Astrocyte of the hippocampus (primary cell): ENCODE results near the gene NUCKS1.

Experiments used
- DNase-seq: peaks from one replicate; pipeline ENCODE4 v3.0.0; 2011; ENCODE audit warnings: low read depth, low spot score

Gene NUCKS1

GRCh38 chr1:205669341-205670149 lies 80.4 kb downstream of the NUCKS1 start:
- DNase-seq = no peak

GRCh38 chr1:205668951-205669340 lies 81.0 kb downstream of the NUCKS1 start:
- no peak for DNase-seq

- DNase-seq = no peak
Measured at GRCh38 chr1:205667909-205668643, 81.9 kb downstream of the NUCKS1 start.

GRCh38 chr1:205666372-205667166 lies 83.4 kb downstream of the NUCKS1 start:
- no peak for DNase-seq

- DNase-seq = no peak
Measured at GRCh38 chr1:205665201-205666045, 84.6 kb downstream of the NUCKS1 start.

- DNase-seq = no peak
Measured at GRCh38 chr1:205664399-205665017, 85.5 kb downstream of the NUCKS1 start.

- DNase-seq = no peak
Measured at GRCh38 chr1:205663286-205663936, 86.6 kb downstream of the NUCKS1 start.
